Skeletal muscle tissue (tissue), 4 donors: Measurements from ENCODE around the gene DDX6. TPM values are rescaled to one million over a fixed set of nuclear protein-coding genes. Genes with fewer than 3 reads are reported as not detected.

Experiments
- H3K27ac ChIP-seq: one replicate; pipeline ENCODE4 v1.7.0; 2013; ENCODE audit warnings: mild to moderate bottlenecking, low read depth, low read length, inconsistent platforms
- H3K27me3 ChIP-seq, 3 donors: one replicate each; pipeline ENCODE4 v1.7.0; 2013; ENCODE audit warnings: low read length in 3 of 3; ENCODE audit not compliant: control insufficient read depth in 3 of 3, insufficient read depth in 3 of 3
- H3K36me3 ChIP-seq, 3 donors: one replicate each; pipeline ENCODE4 v1.7.0; 2013; ENCODE audit warnings: low read length in 3 of 3; ENCODE audit not compliant: control insufficient read depth in 3 of 3, insufficient read depth in 3 of 3
- H3K4me1 ChIP-seq, 3 donors: one replicate each; pipeline ENCODE4 v1.7.0; 2013; ENCODE audit warnings: low read length in 3 of 3, mild to moderate bottlenecking in 3 of 3; ENCODE audit not compliant: control insufficient read depth in 3 of 3, insufficient read depth in 3 of 3
- H3K4me3 ChIP-seq, 3 donors: one replicate each; pipeline ENCODE4 v1.7.0; 2013; ENCODE audit warnings: low read length in 3 of 3
- H3K9ac ChIP-seq, 3 donors: one replicate each; pipeline ENCODE4 v1.7.0; 2013; ENCODE audit warnings: low read length in 3 of 3, mild to moderate bottlenecking in 3 of 3, moderate library complexity in 2 of 3, low read depth in 1 of 3
- H3K9me3 ChIP-seq, 3 donors: one replicate each; pipeline ENCODE4 v1.7.0; 2013; ENCODE audit warnings: low read length in 3 of 3; ENCODE audit not compliant: control insufficient read depth in 3 of 3
- total RNA-seq: library from RNA; depleted of rRNA; stranded (reverse); fragments of >200 nt; gene quantifications from one replicate; pipeline ENCODE4 v1.2.3, GENCODE V29; 2014
- donor health status: Osteomylitis.

The DDX6 gene
- total RNA-seq, 1 donor from 2014 or later = 103 TPM

DNA sequence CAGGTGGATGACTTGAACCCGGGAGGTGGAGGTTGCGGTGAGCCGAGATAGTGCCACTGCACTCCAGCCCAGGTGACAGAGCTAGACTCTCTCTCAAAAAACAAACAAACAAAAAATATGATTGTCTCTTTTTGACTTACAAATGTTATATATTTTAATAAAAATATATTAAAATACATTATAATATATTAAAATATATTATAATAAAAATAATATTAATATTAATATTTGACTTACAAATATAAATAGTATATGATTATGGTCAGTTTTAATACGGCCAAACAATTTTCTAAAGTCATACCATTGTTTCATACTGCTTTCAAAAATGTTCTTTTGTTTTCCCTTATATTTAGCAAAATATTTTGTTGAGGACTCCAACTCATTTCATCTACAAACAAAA, 27.2 kb upstream of the DDX6 start:
- no peaks in the 10 kb centered on the region for H3K27me3 ChIP-seq
- H3K9me3 ChIP-seq = no peaks in the 10 kb centered on the region
- no peaks in the 10 kb centered on the region for H3K36me3 ChIP-seq
- H3K4me3 ChIP-seq = no peak overlapping the region
- H3K27ac ChIP-seq = no peak overlapping the region
- H3K4me1 ChIP-seq = peaks cover 7 to 9% (median 8%) of the 10 kb centered on the region in 3 donors
- H3K9ac ChIP-seq = no peak overlapping the region

DNA sequence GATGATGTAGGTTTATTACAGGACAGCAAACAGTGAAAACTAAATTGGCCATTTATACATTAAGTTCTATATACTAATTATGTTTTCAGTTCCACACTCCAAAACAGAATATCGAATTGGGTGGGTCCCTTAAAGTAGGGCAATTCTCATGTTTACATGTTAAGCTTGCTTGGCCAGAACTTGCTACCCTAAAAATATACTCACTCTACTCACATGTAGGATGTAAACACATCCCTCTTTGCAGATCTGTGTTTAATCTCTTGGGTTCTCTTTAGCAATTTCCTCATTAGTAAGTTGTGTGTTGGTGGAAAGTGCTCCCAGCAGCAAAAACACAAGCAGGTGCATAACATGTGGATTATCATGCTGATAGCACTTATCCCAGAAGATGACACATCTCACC, 22.6 kb upstream of the DDX6 start:
- Histone ChIP-seq H3K4me1 (no peaks in the 10 kb centered on the region), H3K36me3 (no peaks in the 10 kb centered on the region), H3K27ac (no peak overlapping the region), H3K9me3 (no peaks in the 10 kb centered on the region), H3K4me3 (no peak overlapping the region), H3K27me3 (no peaks in the 10 kb centered on the region), H3K9ac (no peak overlapping the region)

DNA sequence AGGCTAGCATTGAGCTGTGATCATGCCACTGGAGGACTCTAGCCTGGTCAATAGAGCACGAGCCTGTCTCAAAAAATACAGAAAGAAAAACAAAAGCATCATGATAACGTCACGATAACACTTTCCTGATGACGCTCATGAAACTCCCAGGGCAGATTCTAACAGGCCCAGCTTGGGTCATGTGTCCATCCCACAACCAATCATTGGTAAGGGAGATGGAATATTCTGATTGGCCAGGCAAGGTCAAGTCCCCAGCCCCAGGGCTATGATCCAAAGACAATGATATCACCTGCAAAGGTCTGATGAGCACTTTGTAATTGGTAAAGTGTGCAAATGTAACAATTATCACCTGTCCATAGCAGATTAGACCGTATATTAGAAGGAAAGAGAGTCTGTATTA, 21.5 kb upstream of the DDX6 start:
- H3K27me3 ChIP-seq = no peaks in the 10 kb centered on the region
- H3K9ac ChIP-seq = no peak overlapping the region
- H3K27ac ChIP-seq = no peak overlapping the region
- H3K36me3 ChIP-seq = no peaks in the 10 kb centered on the region
- H3K4me1 ChIP-seq = no peaks in the 10 kb centered on the region
- peaks cover 0 to 2% (median 0%) of the 10 kb centered on the region in 3 donors for H3K9me3 ChIP-seq
- no peak overlapping the region for H3K4me3 ChIP-seq

DNA sequence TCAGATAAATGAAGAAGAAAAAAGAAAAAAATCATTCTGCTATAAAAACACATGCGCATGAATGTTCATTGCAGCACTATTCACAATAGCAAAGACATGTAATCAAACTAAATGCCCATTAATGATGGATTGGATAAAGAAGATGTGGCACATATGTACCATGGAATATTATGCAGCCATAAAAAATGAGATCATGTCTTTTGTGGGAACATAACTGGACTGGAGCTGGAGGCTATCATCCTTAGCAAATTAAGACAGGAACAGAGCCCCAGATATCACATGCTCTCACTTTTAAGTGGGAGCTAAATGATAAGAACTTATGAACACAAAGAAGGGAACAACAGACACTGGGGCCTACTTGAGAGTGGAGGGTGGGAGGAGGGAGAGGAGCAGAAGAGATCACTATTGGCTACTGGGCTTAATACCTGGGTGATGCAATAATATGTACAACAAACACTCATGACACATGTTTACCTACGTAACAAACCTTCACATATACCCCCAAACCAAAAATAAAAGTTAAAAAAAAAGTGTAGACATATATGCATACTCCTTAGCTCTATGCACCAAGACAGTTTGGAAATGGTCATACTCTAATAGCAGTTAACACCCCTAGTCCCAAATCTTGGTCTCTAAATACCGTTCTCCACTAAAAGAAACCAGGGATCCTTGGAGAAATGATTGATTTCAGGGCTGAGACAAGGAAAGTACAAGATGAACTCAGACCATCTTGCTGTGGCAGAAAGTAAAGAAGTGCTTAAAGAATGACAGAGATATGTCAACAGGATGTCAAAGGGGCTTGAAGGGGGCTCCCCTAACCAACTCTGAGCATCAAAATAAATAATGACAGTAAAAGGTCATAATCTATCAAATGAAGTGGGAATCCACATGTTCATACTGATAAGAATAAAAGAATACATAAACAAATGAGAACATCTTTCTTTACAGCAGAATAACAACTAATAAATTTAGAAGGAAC, 17.1 kb upstream of the DDX6 start:
- Histone ChIP-seq H3K4me3 (no peak overlapping the region), H3K27ac (no peak overlapping the region), H3K4me1 (no peaks in the 10 kb centered on the region), H3K27me3 (no peaks in the 10 kb centered on the region), H3K36me3 (no peaks in the 10 kb centered on the region), H3K9ac (no peak overlapping the region), H3K9me3 (peaks cover 0 to 2% (median 0%) of the 10 kb centered on the region in 3 donors)

DNA sequence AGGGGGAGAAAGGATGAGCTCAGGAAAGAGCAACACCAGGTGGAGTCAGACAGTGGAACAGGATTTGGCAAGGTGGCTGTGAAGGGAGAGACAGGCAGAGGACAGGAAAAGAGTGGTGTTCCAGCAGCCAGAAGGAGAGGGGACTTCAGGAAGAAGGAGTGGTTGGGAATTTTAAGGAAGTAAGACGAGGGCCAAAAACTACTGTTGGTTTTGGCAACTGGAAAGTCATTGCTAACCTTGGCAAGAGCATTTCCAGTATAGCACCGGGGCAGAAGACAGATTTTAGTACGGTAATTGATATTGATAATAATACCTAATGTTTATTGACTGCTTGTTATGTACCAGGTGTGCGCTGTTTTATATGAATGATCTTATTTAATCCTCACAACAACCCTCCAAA, 15.4 kb upstream of the DDX6 start:
- Histone ChIP-seq H3K36me3 (no peaks in the 10 kb centered on the region), H3K9me3 (peaks cover 0 to 2% (median 0%) of the 10 kb centered on the region in 3 donors), H3K4me3 (no peak overlapping the region), H3K27ac (no peak overlapping the region), H3K4me1 (no peaks in the 10 kb centered on the region), H3K9ac (no peak overlapping the region), H3K27me3 (no peaks in the 10 kb centered on the region)

DNA sequence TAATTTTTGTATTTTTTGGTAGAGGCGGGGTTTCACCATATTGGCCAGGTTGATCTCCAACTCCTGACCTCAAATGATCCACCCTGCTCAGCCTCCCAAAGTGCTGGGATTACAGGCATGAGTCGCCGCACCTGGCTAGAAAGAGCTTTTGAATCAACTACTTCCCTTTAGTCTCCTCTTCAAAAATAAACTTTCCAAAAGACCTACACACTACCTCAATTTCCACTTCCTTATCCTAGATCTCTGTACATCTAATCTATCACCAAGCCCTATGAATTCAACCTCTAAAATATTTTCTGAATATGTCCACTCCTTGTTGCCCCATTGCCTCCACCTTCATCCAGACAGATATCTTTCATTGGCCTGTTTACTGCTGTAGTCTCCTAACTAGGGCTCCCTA, 13.1 kb upstream of the DDX6 start:
- H3K36me3 ChIP-seq = no peaks in the 10 kb centered on the region
- H3K9me3 ChIP-seq = peaks cover 0 to 2% (median 0%) of the 10 kb centered on the region in 3 donors

DNA sequence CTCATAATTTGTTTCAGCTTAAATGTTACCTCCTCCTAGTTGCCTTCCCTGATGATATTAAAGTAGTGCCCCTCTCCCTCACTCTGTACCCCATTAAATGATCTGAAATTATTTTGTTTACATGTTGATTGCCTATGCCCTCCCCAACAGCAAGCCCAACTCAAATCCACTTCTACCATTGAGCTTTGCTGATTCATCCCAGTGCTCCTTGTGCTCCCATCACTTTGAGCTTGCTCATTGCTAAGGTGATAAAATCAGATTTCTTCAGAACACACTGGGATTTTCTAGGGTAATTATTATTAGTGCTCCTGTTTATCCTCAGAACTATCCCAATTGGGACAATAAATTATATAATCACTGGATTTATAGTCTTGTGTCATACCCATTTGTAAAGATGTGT, 8.4 kb upstream of the DDX6 start:
- Histone ChIP-seq H3K36me3 (no peaks in the 10 kb centered on the region), H3K27ac (no peak overlapping the region), H3K9ac (no peak overlapping the region), H3K9me3 (no peaks in the 10 kb centered on the region), H3K27me3 (no peaks in the 10 kb centered on the region), H3K4me1 (no peaks in the 10 kb centered on the region), H3K4me3 (no peak overlapping the region)

More for the DNA sequence above, 13.1 kb upstream of the DDX6 start:
- Histone ChIP-seq H3K9ac (no peak overlapping the region), H3K27me3 (no peaks in the 10 kb centered on the region), H3K4me3 (no peak overlapping the region), H3K27ac (no peak overlapping the region), H3K4me1 (no peaks in the 10 kb centered on the region)

DNA sequence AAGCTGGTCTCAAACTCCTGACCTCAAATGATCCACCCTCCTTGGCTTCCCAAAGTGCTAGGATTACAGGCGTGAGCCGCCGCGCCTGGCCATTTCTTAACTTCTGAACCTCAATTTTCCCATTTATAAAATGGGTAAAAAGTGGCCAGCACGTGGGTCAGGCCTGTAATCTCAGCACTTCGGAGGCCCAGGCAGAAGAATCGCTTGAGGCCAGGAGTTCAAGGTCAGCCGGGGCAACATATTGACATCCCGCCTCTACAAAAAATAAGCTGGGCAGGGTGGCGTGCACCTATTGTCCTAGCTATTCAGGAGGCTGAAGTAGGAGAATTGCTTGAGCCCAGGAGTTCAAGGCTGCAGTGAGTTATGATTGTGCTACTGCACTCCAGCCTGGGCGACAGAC, 6.5 kb upstream of the DDX6 start:
- H3K27ac ChIP-seq = no peak overlapping the region

DNA sequence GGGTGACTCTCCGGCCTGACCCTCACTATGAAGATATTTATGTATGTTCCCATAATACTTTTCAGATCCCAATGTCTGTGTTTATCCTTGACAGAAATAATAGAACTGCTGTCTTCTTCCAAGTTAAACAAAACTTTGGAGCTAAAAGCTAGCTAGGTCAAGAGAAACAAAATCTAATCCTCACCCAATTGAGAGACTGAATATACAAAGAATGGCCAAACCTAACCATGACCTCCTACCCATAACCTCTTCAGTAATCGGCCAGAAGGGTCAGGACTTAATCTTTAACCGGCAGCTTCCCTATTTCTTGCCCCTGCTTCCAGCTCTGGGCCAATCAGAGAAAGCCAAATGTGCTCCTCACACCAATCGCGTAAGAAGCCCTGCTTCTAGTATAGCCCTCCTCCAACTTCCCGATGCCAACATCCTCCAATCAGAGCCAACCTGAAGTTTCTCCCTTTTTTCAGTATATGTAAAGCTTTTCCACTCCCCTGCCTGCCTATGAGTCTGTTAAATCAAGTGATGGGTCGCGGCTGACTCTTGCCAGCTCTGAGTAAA, 1.7 kb upstream of the DDX6 start:
- Histone ChIP-seq H3K9me3 (no peaks in the 10 kb centered on the region), H3K4me3 (peak overlapping the region; percentile 93 to 97 (median 95)), H3K9ac (peak overlapping the region; percentile 98 to 99 (median 99)), H3K36me3 (no peaks in the 10 kb centered on the region), H3K4me1 (peaks cover 8 to 11% (median 10%) of the 10 kb centered on the region in 3 donors), H3K27ac (peak overlapping the region; percentile 100), H3K27me3 (no peaks in the 10 kb centered on the region)

More for the DNA sequence above, 6.5 kb upstream of the DDX6 start:
- H3K9me3 ChIP-seq = no peaks in the 10 kb centered on the region
- no peak overlapping the region for H3K4me3 ChIP-seq
- peaks cover 0 to under 1% (median 0%) of the 10 kb centered on the region in 3 donors for H3K4me1 ChIP-seq
- H3K27me3 ChIP-seq = no peaks in the 10 kb centered on the region
- no peaks in the 10 kb centered on the region for H3K36me3 ChIP-seq
- no peak overlapping the region for H3K9ac ChIP-seq

DNA sequence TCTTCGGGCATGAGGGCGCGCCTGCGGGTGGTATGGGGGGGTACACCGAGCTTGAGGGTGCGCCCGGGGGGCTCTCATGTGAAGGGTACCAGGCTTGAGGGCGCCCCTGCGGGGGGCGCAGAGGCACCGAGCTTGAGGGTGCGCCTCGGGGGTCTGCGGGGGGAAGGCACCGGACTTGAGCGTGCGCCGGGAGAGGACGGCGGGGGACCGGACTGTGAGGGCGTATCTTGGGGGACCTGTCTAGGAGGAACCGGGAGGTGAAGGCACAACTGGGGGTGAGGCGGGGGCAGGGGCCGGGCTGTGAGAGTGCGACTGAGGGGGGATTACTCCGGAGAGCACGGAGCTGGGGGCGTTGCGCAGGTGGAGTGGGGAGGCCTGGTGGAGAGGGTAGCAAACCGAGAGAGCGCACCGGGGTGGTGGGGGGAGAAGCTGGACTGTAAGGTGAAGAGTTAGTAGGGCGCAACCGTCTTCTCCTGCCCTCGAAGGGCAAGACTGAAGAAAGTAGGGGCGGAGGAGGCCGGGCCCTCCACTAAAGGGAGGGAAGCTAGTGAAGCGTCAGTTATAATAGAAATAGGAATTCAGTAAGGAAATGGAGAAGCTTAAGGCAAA, 1.1 kb upstream of the DDX6 start:
- H3K9me3 ChIP-seq = no peaks in the 10 kb centered on the region
- H3K27me3 ChIP-seq = no peaks in the 10 kb centered on the region
- peak overlapping the region; percentile 93 to 97 (median 95) for H3K4me3 ChIP-seq
- H3K4me1 ChIP-seq = peaks cover 8 to 11% (median 10%) of the 10 kb centered on the region in 3 donors
- no peaks in the 10 kb centered on the region for H3K36me3 ChIP-seq
- peak overlapping the region; percentile 100 for H3K27ac ChIP-seq
- peak overlapping the region; percentile 98 to 99 (median 99) for H3K9ac ChIP-seq
